PC-3 (cell line): ENCODE results near the gene ITM2C.

Experiments
- CTCF ChIP-seq: fragments of 300-600 bp; sonication (generic); conservative IDR thresholded peaks from 2 replicates; pipeline ENCODE4 v1.5.1; 2017; ENCODE audit warnings: antibody characterized with exemption, low read depth, mild to moderate bottlenecking, low read length
- EZH2 ChIP-seq: fragments of 300-600 bp; sonication (generic); IDR thresholded peaks from one replicate; pipeline ENCODE4 v1.6.1; 2017; ENCODE audit warnings: antibody characterized with exemption, mild to moderate bottlenecking, low read length; ENCODE audit not compliant: unreplicated experiment

DNA sequence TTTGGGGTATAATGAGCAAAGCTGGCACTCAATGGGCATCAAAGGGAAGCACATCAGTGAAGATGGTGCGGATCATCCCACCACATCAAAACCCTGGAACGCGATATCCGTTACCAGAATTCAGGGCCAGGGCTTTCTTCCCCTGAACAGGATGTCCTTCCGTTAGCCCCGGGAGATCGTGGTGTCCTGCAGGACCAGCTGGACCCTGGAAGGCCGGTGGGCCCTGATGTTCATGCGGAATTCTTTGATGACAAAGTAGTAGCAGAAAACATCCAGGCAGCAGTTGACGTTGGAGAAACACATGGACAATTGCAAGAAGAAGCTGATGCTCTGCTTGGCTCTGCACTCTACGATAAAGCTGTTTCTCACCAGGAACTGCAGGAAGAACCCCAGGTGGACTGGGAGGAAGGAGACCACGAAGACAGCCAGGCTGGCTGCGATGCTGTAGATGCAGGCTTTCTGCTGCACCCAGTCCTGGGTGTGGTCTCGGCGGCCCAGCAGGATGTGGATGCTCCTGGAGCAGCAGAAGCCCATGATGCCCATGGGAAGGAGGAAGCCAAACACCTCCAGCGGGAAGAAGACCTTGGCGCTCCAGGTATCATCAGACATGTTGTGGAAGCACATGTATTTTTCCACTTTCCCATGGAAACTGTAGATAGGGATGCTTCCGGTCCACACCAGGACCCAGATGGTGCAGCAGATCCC lies 45.3 kb downstream of the ITM2C start:
- TF ChIP-seq CTCF (no peak), EZH2 (no peak)
